H9 (cell line): ENCODE results near the gene PRKCD. TPM values are rescaled to one million over a fixed set of nuclear protein-coding genes. Genes with fewer than 3 reads are reported as not detected.

ENCODE experiments used
- DNase-seq: peaks from one replicate; pipeline ENCODE4 v3.0.0-alpha.2; 2017
- H2AFZ ChIP-seq: one replicate; pipeline ENCODE4 v1.6.1; 2013; ENCODE audit warnings: mild to moderate bottlenecking, low read length, control low read depth, moderate library complexity
- H2AK5ac ChIP-seq: 2 replicates; pipeline ENCODE4 v1.6.1; 2013; ENCODE audit warnings: low read length, control low read depth, mixed read lengths; ENCODE audit not compliant: insufficient read length
- H2BK120ac ChIP-seq: one replicate; pipeline ENCODE4 v1.6.1; 2013; ENCODE audit warnings: low read depth, mild to moderate bottlenecking, low read length, control low read depth, inconsistent platforms; ENCODE audit not compliant: poor library complexity, severe bottlenecking
- H2BK12ac ChIP-seq: 2 replicates; pipeline ENCODE4 v1.6.1; 2013; ENCODE audit warnings: low read length, control low read depth, mixed read lengths, low read depth; ENCODE audit not compliant: insufficient read length
- H2BK15ac ChIP-seq: 2 replicates; pipeline ENCODE4 v1.6.1; 2013; ENCODE audit warnings: low read depth, low read length, control low read depth
- H2BK20ac ChIP-seq: one replicate; pipeline ENCODE4 v1.6.1; 2013; ENCODE audit warnings: low read depth, mild to moderate bottlenecking, low read length, control low read depth, inconsistent platforms; ENCODE audit not compliant: poor library complexity, severe bottlenecking
- H2BK5ac ChIP-seq: 2 replicates; pipeline ENCODE4 v1.6.1; 2013; ENCODE audit warnings: low read length, control low read depth, mixed read lengths; ENCODE audit not compliant: insufficient read length
- H3K14ac ChIP-seq: 2 replicates; pipeline ENCODE4 v1.6.1; 2013; ENCODE audit warnings: low read length, control low read depth; ENCODE audit not compliant: insufficient read depth
- H3K18ac ChIP-seq: 2 replicates; pipeline ENCODE4 v1.6.1; 2013; ENCODE audit warnings: low read depth, mild to moderate bottlenecking, mixed read lengths, low read length, control low read depth; ENCODE audit not compliant: insufficient read length
- H3K23ac ChIP-seq: 2 replicates; pipeline ENCODE4 v1.6.1; 2013; ENCODE audit warnings: low read length, control low read depth, mixed read lengths, low read depth; ENCODE audit not compliant: insufficient read length
- H3K23me2 ChIP-seq: 2 replicates; pipeline ENCODE4 v1.6.1; 2013; ENCODE audit warnings: low read depth, mild to moderate bottlenecking, mixed read lengths, low read length, control low read depth; ENCODE audit not compliant: insufficient read length, poor library complexity, severe bottlenecking
- H3K27ac ChIP-seq: 2 replicates; pipeline ENCODE4 v1.5.1; 2013; ENCODE audit warnings: low read length, control low read depth, mixed read lengths, low read depth; ENCODE audit not compliant: insufficient read length
- H3K27me3 ChIP-seq: 2 replicates; pipeline ENCODE4 v1.6.1; 2013; ENCODE audit warnings: low read length, control low read depth, inconsistent platforms; ENCODE audit not compliant: insufficient read depth
- H3K4ac ChIP-seq: 2 replicates; pipeline ENCODE4 v1.6.1; 2013; ENCODE audit warnings: low read depth, mild to moderate bottlenecking, control low read depth, inconsistent platforms, low read length, moderate library complexity
- H3K4me1 ChIP-seq: 2 replicates; pipeline ENCODE4 v1.6.1; 2013; ENCODE audit warnings: low read length, control low read depth, inconsistent platforms; ENCODE audit not compliant: insufficient read depth
- H3K4me2 ChIP-seq: 2 replicates; pipeline ENCODE4 v1.6.1; 2013; ENCODE audit warnings: low read length, control low read depth, mixed read lengths; ENCODE audit not compliant: insufficient read length, insufficient read depth
- H3K56ac ChIP-seq: 2 replicates; pipeline ENCODE4 v1.6.1; 2013; ENCODE audit warnings: low read depth, mild to moderate bottlenecking, mixed read lengths, low read length, control low read depth; ENCODE audit not compliant: insufficient read length
- H3K79me1 ChIP-seq: 2 replicates; pipeline ENCODE4 v1.6.1; 2013; ENCODE audit warnings: low read depth, mild to moderate bottlenecking, moderate library complexity, low read length, control low read depth, inconsistent platforms; ENCODE audit not compliant: insufficient read depth, poor library complexity, severe bottlenecking
- H3K79me2 ChIP-seq: 2 replicates; pipeline ENCODE4 v1.6.1; 2013; ENCODE audit warnings: low read length, control low read depth, inconsistent platforms; ENCODE audit not compliant: insufficient read depth
- H3K9ac ChIP-seq: 2 replicates; pipeline ENCODE4 v1.6.1; 2013; ENCODE audit warnings: low read length, control low read depth, mixed read lengths; ENCODE audit not compliant: insufficient read length; ENCODE audit errors: extremely low read depth
- H3K9me3 ChIP-seq: one replicate; pipeline ENCODE4 v1.6.1; 2013; ENCODE audit warnings: low read depth, low read length, inconsistent platforms; ENCODE audit not compliant: control insufficient read depth
- H3T11ph ChIP-seq: one replicate; pipeline ENCODE4 v1.6.1; 2013; ENCODE audit warnings: mild to moderate bottlenecking, low read length, control low read depth, inconsistent platforms
- H4K20me1 ChIP-seq: one replicate; pipeline ENCODE4 v1.6.1; 2013; ENCODE audit not compliant: control insufficient read depth, insufficient read length, insufficient read depth
- H4K5ac ChIP-seq: 2 replicates; pipeline ENCODE4 v1.6.1; 2013; ENCODE audit warnings: low read depth, mild to moderate bottlenecking, mixed read lengths, low read length, control low read depth; ENCODE audit not compliant: insufficient read length
- H4K8ac ChIP-seq: replicated peaks from 2 replicates; pipeline ENCODE4 v1.6.1; 2013; ENCODE audit warnings: low read length, control low read depth, mixed read lengths, low read depth; ENCODE audit not compliant: insufficient read length
- H4K91ac ChIP-seq: 2 replicates; pipeline ENCODE4 v1.6.1; 2013; ENCODE audit warnings: low read depth, mild to moderate bottlenecking, moderate library complexity, mixed read lengths, low read length, control low read depth; ENCODE audit not compliant: insufficient read length
- H3K27ac Mint-ChIP-seq, 3 experiments: 2 replicates in 2 of 3; 3 replicates in 1 of 3; pipeline ENCODE4 v1.8.0; 2020 to 2021; ENCODE audit warnings: mixed read lengths in 3 of 3, mild to moderate bottlenecking in 1 of 3, moderate library complexity in 1 of 3
- H3K27me3 Mint-ChIP-seq: 2 replicates; pipeline ENCODE4 v1.8.0; 2021; ENCODE audit warnings: low read depth, mild to moderate bottlenecking, moderate library complexity, mixed read lengths
- H3K36me3 Mint-ChIP-seq, 3 experiments: 2 replicates in 2 of 3; 3 replicates in 1 of 3; pipeline ENCODE4 v1.8.0; 2020 to 2021; ENCODE audit warnings: low read depth in 3 of 3, mixed read lengths in 3 of 3; ENCODE audit not compliant: insufficient read depth in 1 of 3
- H3K4me1 Mint-ChIP-seq, 2 experiments: 2 replicates each; pipeline ENCODE4 v1.8.0; 2020; ENCODE audit warnings: mixed read lengths in 2 of 2
- H3K4me3 Mint-ChIP-seq, 2 experiments: 2 replicates in 1 of 2; 3 replicates in 1 of 2; pipeline ENCODE4 v1.8.0; 2020 to 2021; ENCODE audit warnings: mild to moderate bottlenecking in 2 of 2, mixed read lengths in 2 of 2, moderate library complexity in 1 of 2
- H3K9me3 Mint-ChIP-seq, 2 experiments: 2 replicates in 1 of 2; 3 replicates in 1 of 2; pipeline ENCODE4 v1.8.0; 2020; ENCODE audit warnings: mild to moderate bottlenecking in 2 of 2, mixed read lengths in 2 of 2, moderate library complexity in 1 of 2
- CTCF ChIP-seq: fragments of 200-600 bp; sonication (generic); conservative IDR thresholded peaks from 3 replicates; pipeline ENCODE4 v1.8.0; 2021; ENCODE audit warnings: antibody characterized with exemption, mild to moderate bottlenecking
- WGBS: extraction: QIAGEN DNeasy Blood & Tissue Kit; methylation state at CpG from one replicate; pipeline ENCODE4 v1.1.7; 2013; ENCODE audit warnings: missing lambda C conversion rate, low lambda C conversion rate, mixed read lengths; ENCODE audit not compliant: insufficient read length; ENCODE audit errors: extremely low coverage; 5-methylcytosine and 5-hydroxymethylcytosine counted together
- total RNA-seq: library from RNA; stranded (reverse); gene quantifications from 2 replicates; pipeline ENCODE4 v1.2.1, GENCODE V29; 2021

Gene PRKCD
- total RNA-seq, 1 experiment from 2014 or later = 23.7 TPM

GRCh38 chr3:53232641-53233377 is 71.8 kb downstream of the PRKCD start:
- Histone ChIP-seq H3K18ac (no peak overlapping the region), H2AK5ac (no peak overlapping the region), H3K27ac (no peak overlapping the region), H2BK120ac (no peak overlapping the region), H4K5ac (no peak overlapping the region), H3K4me2 (no peak overlapping the region), H2BK5ac (no peak overlapping the region), H3K14ac (no peak overlapping the region), H3K9me3 (no peaks in the 10 kb centered on the region), H3K56ac (no peak overlapping the region), H2BK15ac (no peak overlapping the region), H2BK12ac (no peak overlapping the region), H2BK20ac (no peak overlapping the region), H3K27me3 (no peaks in the 10 kb centered on the region), H3K4me1 (no peaks in the 10 kb centered on the region), H4K20me1 (peaks cover 2% of the 10 kb centered on the region), H4K8ac (no peak overlapping the region), H3K23ac (no peak overlapping the region), H3K79me2 (no peaks in the 10 kb centered on the region), H3K23me2 (no peaks in the 10 kb centered on the region), H3K79me1 (no peaks in the 10 kb centered on the region), H3K9ac (no peak overlapping the region), H2AFZ (no peak overlapping the region), H3K4ac (no peak overlapping the region), H4K91ac (no peak overlapping the region), H3T11ph (no peak overlapping the region)
- no peaks in the 10 kb centered on the region for H3K9me3 Mint-ChIP-seq
- H3K4me1 Mint-ChIP-seq = peaks cover 4 to 7% of the 10 kb centered on the region in 2 experiments; a peak in 3 of 4 replicates
- WGBS = no CpG with 5 or more reads among the region's 18 CpGs
- H3K27me3 Mint-ChIP-seq = no peaks in the 10 kb centered on the region
- DNase-seq = no peak
- peak overlapping the region in 2 of 3 experiments; percentile 44 to 87; a peak in 3 of 7 replicates for H3K27ac Mint-ChIP-seq
- TF ChIP-seq CTCF = no peak
- peaks cover 74 to 95% (median 87%) of the 10 kb centered on the region in 3 experiments for H3K36me3 Mint-ChIP-seq
- H3K4me3 Mint-ChIP-seq = no peak overlapping the region
